Stimulated activated CD8-positive, alpha-beta memory T cell treated with anti-CD3 and anti-CD28 coated beads, Interleukin-12 subunit alpha, Interleukin-12 subunit beta, amount 100 ng/mL, for 24 hours (primary cell): ENCODE measurements around the gene THRAP3.
"Not testable (repeated sequence)": the region's sequence is repeated elsewhere in the genome, so short reads cannot be mapped to it uniquely, and the experiment has no call there.

Source experiments
- DNase-seq: peaks from one replicate; pipeline ENCODE4 v3.0.0-alpha.2; 2020; ENCODE audit errors: extremely low read depth

Gene THRAP3

GRCh38 chr1:36247538-36247937 lies 23.3 kb downstream of the THRAP3 start:
- DNase-seq, result no peak

- no peak for DNase-seq
Observed at GRCh38 chr1:36248250-36248894, 24.1 kb downstream of the THRAP3 start.

DNA sequence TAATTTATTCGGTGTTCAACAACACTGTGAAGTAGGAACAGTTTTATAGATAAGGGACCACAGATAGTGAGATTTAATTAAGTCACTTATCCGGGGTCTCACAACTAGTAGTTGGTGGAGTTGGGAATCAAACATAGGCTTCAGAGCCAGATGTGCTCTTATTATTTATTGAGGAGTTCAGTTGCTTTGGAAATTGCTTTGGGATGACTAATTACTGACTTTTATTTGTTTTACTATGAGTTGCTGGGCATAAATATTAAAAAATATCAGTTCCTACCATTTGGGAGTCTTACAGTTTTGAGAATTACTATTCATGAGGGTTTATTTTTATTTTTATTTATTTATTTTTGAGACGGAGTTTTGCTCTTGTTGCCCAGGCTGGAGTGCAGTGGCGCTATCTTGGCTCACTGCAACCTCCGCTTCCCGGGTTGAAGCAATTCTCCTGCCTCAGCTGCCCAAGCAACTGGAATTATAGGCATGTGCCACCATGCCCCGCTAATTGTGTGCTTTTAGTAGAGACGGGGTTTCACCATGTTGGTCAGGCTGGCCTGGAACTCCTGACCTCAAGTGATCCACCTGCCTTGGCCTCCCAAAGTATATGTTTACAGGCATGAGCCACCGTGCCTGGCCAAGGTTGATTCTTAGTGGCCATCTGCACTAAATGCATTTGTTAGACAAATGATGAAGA lies 27.7 kb downstream of the THRAP3 start:
- DNase-seq, result no peak

GRCh38 chr1:36252482-36252824 lies 28.2 kb downstream of the THRAP3 start:
- not testable (repeated sequence) for DNase-seq

GRCh38 chr1:36253161-36253862 lies 29.1 kb downstream of the THRAP3 start:
- no peak for DNase-seq

GRCh38 chr1:36256558-36257374 lies 32.5 kb downstream of the THRAP3 start:
- DNase-seq, result no peak

DNA sequence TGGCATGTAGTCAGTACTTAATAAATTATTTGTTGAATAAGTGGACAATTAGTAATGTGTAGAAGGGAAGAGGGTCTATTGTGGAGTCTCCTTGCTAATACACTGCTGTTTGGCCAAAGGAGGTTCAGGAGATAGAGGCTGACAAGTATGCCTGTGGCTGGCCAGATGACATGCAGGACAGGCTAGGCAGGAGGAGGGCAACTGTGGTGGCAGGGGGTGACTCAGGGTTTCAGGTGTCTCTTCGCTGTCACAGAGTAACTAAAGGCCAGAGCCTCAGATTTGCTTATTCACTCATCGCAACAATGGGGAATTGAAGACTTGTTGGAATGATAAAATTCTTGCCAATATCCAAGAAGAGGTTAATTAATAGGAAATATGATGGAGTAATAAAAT lies 33.1 kb downstream of the THRAP3 start:
- no peak for DNase-seq

DNA sequence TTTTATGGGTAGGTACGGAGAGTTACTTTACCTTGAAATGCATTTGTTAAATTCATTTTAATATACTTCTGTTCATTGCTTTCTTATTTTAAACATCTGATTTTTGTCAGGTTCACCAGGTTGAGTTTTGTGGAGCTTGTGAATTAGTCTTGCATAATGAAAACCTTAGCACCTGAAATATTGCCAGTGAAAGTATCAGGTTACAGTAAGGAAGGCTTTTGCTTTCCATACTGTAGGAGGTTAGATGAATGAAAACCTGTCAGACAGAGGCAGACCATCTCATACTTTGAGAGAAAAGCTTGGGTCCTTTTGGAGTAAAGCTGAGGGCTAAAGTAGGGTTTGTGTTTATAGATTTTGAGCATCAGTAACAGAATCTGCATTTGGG lies 34.7 kb downstream of the THRAP3 start:
- no peak for DNase-seq

- no peak for DNase-seq
Observed at GRCh38 chr1:36268981-36269380, 44.7 kb downstream of the THRAP3 start.

DNA sequence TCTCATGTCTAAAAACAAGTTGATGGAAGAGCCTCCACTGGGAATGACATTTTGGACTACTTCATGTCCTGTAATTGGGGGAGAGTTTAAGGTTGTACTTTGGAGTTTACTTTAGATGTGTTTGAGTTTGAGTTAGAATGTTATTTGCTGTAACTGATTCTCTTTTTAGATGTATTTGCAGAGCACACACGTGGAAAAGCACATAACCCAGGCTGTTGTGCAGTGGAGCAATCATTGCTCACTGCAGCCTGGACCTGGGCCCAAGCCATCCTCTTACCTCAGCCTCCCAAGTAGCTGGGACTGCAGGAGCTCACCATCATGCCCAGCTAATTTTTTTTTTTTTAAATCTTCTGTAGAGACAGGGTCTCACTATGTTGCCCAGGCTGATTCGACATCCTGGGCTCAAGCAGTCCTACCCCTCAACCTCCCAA lies 45.2 kb downstream of the THRAP3 start:
- no peak for DNase-seq

GRCh38 chr1:36273024-36273423 lies 48.8 kb downstream of the THRAP3 start:
- no peak for DNase-seq

DNA sequence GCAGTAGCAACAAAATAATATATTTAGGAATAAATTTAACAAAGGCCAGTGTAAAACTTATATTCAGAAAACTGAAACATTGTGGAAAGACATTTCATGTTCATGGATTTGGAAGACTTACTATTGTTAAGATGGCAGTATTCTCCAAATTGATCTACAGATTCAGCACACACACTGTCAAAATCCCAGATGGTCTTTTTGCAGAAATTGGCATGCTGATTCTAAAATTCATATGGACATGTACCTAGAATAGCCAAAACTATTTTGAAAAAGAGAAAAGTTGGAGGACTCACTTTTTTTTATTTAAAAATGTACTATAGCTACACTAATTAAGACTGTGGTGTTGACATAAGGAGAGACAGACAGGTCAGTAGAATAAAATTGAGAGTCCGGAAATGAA lies 50.0 kb downstream of the THRAP3 start:
- DNase-seq, result no peak

GRCh38 chr1:36276688-36277087 lies 52.4 kb downstream of the THRAP3 start:
- no peak for DNase-seq

DNA sequence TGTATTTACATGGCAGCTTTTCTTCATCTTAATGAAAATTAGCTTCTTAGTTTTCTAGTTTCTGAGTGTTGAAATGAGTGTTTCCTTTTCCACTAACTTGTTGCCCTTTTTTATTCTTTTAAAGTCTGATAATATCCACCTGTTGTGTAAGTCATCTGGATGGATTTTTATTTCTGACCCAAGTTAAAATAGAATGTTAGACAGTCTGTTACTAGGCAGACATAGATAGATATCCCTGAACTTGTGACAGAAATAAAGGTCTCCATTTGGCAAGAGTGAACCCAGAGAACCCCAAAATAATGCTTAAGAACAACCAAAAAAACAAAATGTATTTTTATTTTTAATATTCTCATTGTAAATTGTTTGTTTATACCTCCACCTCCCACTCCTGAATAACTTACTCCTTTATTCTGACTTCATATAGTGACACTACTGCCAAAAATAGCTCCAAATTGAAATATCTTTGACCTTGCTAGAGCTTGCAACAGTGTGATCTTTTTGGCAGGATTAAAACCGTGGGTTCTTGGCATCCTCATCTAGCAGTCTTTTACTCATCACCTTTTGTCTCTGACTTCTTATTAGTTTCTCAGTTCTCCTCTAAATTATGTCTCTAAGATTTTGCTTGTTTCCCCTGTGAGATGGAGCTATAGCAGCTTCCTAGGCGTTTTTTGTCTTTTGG lies 55.0 kb downstream of the THRAP3 start:
- no peak for DNase-seq

GRCh38 chr1:36279789-36280296 lies 55.6 kb downstream of the THRAP3 start:
- DNase-seq, result no peak

DNA sequence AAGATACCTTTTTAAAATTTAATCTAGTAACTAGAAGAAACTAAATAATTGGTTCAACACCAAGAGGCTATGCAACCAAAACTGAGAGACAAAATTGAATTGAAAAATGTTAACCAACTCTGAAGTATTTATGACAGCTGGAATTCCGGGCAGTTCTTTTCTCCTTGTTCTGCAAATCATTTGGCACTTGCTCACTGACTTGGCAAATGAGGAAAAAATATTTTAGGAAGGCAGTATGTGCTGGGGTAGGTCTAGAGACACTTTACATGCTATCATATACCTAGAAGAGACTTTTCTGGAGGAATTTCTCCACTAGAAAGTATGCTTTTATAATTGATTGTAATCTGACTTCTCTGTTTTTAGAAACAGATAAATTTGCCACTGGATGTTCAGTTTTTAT lies 59.8 kb downstream of the THRAP3 start:
- no peak for DNase-seq

- DNase-seq, result no peak
Observed at GRCh38 chr1:36284517-36284916, 60.3 kb downstream of the THRAP3 start.

- no peak for DNase-seq
Observed at GRCh38 chr1:36285443-36286101, 61.3 kb downstream of the THRAP3 start.

DNA sequence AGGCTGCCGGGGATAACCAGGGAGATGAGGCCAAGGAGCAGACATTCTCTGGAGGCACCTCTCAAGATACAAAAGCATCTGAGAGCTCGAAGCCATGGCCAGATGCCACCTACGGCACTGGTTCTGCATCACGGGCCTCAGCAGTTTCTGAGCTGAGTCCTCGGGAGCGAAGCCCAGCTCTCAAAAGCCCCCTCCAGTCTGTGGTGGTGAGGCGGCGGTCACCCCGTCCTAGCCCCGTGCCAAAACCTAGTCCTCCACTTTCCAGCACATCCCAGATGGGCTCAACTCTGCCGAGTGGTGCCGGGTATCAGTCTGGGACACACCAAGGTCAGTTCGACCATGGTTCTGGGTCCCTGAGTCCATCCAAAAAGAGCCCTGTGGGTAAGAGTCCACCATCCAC lies 62.6 kb downstream of the THRAP3 start:
- DNase-seq, result no peak

- DNase-seq, result no peak
Observed at GRCh38 chr1:36287595-36287994, 63.4 kb downstream of the THRAP3 start.

GRCh38 chr1:36295390-36295789 lies 71.1 kb downstream of the THRAP3 start:
- no peak for DNase-seq
